Measurements from ENCODE around the gene PPM1A.

PPM1A gene

GRCh38 chr14:60220084-60220483 lies 28.9 kb upstream of the PPM1A start:
- TF ChIP-seq CTCF (IDR thresholded peaks at IDR 0.05), result no peak

- no peak for TF ChIP-seq CTCF (IDR thresholded peaks at IDR 0.05)
These were observed 28.1 kb upstream of the PPM1A start for GRCh38 chr14:60220917-60221316.

GRCh38 chr14:60221457-60221856 lies 27.6 kb upstream of the PPM1A start:
- TF ChIP-seq CTCF (IDR thresholded peaks at IDR 0.05), result no peak

GRCh38 chr14:60222820-60223219 lies 26.2 kb upstream of the PPM1A start:
- no peak for TF ChIP-seq CTCF (IDR thresholded peaks at IDR 0.05)

- no peak for TF ChIP-seq CTCF (IDR thresholded peaks at IDR 0.05)
These were observed 23.8 kb upstream of the PPM1A start for GRCh38 chr14:60225265-60225664.

GRCh38 chr14:60226298-60226697 lies 22.7 kb upstream of the PPM1A start:
- TF ChIP-seq CTCF (IDR thresholded peaks at IDR 0.05), result no peak

- no peak for TF ChIP-seq CTCF (IDR thresholded peaks at IDR 0.05)
These were observed 21.7 kb upstream of the PPM1A start for GRCh38 chr14:60227291-60227690.

GRCh38 chr14:60229614-60230013 lies 19.4 kb upstream of the PPM1A start:
- TF ChIP-seq CTCF (IDR thresholded peaks at IDR 0.05), result no peak
